Stimulated activated CD4-positive, alpha-beta T cell treated with anti-CD3 and anti-CD28 coated beads, Interleukin-2, amount 100 ng/mL, for 24 hours (primary cell): ENCODE data around the gene HOXB5.

ENCODE experiments used
- DNase-seq, 2 donors: peaks; one replicate each; pipeline ENCODE4 v3.0.0-alpha.2; 2020

HOXB5 gene

DNA sequence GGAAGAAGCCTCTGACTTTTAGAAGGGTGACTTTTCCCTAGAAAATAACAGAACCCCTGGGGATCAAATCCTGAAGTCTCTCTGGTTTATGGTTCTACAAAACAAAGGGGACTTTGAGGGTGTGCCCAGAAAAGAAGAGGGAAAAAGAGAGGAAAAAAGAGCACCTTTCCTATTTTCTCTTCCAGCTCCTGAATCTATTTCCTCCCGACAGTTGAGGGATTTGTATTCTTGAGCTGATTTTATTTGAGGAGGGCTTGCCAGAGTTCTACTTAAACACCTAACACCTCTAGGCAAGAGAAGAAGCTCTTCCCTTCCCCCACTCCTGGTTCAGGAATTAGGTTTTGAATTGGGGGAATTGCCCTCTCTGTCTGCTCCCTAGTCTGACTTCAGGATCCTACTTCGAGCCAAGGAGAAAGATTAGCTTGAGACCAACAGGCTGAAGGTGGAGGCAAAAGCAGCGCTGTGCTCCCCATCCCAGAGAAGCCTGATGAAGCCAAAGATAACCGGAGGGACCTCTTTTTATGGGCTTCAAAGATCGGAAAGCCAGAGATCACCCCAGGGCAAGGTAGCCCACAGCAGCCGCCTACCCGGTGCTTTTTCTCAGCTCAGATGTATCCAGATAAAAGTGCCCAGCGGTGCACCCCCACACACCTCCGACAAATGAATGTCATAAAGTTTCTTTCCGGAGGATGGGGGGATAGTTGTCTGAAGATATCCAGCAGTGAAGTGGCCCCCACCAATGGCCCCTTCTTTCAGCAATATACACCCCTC is 4.3 kb downstream of the HOXB5 start:
- no peak for DNase-seq

DNA sequence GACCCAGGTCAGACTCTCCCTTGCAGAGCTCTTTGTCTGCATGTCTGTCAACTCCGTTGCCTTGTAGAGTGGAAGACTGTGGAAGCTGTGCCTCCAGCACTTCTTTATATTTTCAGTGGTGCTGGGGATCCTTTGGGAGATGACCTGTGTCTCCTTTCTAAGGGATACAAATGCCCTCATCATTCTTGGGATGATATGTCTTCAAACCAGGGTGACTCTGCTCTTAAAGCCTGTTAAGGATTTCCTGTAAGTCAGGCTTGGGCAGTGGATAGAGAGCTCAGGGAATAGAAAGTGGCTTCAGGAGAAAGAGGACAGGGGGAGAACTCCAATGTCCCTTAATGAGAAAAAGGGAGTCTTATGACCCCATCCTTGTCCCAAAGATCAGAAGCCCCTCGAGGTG is 5.1 kb downstream of the HOXB5 start:
- no peak for DNase-seq

DNA sequence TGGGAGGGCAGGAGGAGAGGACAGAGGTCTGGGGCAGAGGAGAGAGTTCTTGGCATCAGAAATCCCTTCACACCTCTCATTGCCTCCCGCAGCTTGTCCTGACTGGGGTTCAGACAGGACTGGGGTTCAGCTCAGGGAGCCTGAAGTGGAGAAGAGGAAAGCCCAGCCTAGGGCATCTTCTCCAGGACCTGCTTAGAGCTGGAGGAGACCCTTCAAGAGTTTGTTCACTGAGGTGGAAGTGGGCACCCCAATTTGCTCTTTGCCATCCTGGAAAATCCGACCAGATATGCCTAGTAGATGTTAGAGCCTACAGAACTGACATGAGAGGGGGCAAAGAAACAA is 5.5 kb downstream of the HOXB5 start:
- DNase-seq = no peak

DNA sequence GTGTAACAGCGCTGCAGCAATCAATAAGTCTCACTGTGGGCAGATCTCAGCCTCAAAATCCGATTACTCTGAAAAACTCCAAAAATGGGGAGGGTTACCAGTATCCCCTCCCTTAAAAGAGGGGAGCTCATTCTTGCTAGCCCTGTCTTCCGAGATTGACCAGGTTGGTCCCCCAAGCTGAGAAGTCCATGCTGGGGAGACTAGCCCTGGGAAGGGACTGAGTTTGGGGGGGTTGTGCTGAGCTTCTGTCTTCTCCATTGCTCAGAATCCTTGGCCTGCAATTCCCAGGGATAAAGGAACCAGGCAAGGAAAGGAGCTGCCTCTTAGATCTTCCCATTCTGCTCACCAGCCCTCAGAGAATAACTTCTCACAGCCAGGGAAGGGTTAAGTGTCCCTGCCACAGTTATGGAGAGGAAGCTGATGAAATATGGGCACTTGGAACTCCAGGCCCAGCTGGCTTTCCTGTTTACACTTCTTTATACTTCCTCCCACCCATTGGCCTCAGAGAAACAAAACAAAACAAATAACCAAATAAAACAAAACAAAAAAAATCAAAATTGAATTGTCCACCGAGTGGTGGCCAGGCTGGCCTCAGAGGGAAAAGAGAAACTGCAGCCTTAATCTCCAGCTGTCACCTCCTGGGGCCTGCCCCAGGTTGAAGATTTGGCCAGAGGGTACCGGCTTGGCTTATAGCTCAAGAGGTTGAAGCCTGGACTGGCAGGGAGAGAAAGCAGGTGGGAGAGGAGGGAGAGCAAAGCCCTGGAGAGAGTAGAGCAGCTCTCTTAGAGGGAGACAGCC is 6.1 kb downstream of the HOXB5 start:
- DNase-seq = no peak

DNA sequence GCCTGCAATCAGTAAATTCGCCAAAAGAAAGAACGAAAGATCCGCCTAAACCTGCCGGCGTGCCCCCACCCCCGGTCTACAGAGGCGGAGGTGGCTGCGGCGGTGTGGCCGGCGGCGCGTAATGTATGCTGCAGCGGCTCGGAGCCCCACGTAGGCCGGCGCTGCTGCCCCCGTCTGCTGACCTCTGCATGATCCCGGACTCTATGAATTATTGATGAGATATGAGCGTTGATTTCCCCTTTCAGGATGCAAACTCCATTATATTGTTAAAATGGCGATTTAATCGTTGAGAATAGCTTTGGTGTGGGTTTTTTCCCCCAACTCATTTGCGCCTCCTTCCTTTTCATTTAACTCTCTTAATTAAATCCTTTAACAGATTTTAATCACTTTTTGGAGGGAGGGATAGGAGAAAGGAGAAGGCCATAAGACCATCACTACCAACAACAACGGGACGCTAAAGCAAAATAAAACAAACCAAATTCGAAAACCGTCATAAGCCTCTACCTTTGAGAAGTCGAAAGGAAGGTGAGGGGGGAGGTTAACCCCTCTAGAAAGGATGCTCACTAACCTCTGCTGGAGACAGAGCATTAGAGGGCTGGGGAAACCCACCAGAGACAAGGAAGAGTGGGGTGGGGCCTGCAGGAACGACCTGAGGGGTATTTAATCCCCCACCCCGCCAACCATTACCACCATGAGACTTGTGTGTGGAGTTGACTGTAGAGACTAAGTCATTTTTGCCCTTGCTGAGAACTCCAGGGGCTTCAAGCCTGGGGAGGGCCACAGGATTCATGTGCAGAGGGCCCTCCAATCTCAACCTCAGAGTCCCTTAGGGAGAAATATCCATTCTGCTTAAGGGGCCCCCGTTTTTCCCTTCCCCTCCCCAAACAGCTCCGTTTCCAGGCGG is 7.0 kb downstream of the HOXB5 start:
- DNase-seq = peak in 1 of 2 donors; percentile 49

DNA sequence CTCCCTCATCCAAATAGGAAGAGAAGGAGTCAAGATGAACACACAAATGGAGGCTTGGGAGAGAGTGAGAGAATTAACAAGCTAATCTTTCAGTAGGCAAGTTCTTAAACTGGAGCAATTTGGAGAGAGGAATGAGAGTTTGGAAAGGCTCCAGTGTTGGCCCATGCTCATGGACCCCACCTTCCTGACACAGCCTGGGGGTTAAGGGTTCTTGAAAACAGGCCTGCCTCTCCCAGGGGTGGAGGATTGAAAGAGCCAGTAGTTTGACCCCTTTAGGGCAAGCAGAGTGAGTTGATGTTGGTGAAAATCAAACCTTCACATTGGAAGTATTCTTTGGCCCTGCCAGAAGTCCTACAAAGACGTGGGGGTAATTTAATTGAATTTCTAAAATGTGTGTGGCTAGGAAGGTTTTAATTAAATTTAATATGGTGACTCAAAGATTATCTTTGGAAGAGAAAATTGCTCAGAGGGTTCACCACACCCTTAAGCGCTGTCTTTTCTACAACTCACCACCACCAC is 9.3 kb downstream of the HOXB5 start:
- no peak for DNase-seq

DNA sequence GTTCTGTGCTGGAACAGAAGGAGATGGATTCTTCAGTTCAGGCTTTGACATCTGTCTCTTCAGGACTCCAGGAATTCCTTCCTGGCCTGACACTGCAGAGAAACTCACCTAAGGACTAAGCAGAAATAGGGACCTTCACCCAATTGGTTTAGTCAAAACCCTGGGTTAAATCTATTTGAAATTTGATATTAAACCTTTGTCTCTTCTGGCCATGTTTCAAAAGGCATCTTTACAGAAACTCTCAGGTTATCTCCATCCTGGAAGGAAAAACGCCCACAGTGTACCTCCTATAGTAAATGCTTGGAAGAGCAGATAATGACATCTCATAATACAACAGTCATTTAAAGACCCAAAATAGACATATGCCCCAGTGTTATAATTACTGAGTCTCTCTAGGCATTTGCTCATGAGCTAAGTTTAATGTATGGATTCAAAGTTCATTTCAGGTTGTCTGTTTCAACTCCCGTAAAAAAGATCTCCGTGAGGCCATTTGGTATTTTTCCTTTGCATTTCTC is 9.8 kb downstream of the HOXB5 start:
- no peak for DNase-seq

DNA sequence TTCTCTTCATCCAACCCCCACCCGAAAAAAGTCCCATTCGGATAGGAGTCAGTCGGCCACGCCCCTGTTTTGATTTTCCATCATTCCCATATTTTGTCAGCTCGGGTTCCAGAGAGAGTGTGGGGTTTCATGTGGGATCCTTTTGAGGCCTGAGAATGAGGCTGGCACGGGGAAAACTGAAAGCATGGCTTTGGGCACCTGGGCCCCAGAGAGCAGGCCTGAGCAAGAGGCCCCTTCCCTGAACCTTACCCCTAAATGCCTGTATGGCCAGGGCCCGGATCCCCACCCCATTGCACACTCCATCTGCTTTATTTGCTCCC is 10.9 kb downstream of the HOXB5 start:
- no peak for DNase-seq

DNA sequence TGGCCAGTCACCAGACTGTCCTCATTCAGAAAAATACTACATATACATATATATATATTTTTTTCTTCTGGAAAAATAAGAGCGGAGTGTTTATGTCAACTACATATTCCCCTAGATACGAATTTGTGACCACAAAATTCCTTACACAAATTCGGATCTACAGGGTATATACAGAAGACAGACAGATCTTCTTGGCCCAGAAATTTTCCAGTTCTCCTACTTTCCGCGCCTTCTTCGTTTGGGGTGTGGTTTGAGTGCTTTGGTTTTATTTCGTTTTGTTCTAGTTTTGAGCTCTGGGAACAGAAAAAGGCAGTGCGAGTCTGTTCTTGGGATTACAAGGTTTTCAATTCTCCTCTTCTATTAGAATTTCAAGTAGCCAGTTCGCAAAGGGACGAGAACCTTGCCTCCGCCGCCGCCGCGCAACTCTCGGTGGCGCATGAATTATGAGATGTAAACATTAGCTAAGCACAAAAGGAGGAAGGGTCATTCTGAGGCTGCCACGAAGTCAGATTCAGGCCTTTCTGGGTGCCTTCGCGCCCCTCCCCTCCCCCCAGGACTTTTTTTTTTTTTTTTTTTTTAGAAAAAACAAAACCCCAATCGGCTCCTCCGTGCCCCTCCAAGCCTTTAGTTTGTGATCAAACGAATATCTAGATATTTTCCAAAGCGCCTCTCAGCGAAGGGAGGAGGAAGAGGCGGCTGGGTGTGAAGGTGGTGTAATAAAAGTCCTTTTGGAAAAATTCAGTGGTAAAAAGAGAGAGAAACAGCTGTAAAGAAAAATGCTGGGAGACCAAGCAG is 13.6 kb downstream of the HOXB5 start:
- no peak for DNase-seq

DNA sequence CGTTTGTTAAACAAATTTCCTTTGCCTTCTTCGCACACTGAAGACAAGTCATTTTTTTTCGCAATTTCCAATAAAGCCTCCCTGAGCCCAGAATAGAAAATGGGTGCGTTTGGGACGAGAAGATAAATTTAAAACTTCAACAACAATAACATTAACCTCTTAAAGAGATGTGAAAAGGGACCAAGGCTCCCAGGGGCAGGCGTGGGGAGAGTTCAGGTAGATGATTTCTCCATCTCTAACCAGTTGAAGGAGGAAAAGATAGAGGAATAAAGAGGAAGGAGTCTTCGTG is 14.2 kb downstream of the HOXB5 start:
- DNase-seq = no peak

DNA sequence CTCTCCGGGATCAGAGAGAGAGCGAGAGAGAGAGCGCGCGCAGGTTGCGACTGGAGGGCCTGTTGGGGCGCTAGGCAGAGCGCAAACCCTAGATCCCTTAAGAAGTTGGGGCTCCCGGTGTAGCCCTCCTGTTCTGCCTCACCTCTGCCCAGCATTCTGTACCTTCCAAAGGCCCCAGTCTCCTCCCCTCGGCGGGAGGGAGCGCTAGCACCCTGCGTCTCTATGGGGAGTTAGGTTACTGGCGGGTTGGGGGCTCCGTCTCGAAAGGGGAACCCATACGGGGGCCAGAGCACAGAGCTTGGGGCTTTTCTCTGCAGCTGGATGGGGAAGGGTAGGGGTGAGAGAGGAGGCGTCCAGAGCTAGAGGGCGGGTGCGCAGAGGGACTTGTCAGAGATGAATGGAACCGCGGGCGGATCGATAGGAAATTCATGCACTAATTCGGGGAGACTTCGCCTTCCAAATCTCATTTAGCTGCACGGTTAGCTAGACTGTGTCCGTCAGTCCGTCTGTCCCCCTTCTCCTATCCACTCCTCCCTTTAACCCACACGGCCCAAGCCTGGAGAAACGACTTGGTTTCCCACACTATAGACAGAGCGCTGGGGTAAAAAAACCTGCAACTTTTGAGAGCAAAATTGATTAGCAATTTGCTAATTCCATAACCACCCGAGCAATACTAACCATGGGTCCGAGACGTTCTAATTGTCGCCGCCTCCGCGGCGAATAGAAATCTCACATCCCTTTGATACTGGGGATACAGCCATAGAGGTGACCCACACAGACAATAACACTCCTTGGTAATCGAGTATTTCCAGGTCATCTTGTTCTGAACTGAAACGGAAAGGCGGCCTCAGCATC is 14.7 kb downstream of the HOXB5 start:
- DNase-seq = no peak

DNA sequence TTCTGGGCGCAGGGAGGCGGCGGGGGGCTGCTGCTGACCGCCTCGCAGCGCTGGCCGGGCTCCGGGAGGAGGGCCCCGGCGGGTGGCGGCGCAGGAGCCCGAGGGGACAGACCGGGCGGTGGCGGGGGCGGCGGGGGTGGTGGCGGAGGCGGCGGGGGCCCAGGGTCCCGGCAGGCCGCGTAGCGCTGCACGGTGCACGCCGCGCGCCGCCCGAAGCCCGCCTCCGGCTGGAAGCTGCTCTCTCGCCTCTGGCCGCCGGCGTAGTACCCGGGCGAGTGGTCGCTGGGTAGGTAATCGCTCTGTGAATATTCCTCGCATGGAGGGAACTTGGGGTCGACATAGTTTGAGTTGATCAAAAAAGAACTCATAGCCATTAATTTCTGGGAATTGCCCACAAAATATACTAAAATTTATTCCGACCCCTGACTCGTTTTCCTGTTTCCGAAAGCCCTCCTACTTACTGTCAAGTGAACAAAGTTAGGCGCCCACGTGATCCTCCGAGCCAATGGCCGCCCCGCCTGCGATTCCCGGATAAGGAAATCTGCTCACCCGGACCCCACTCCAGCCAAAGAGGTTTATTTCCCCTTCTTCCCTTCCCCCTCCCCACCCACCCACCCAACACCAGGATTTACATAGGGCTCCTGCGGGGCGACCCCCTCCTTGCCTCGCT is 15.5 kb downstream of the HOXB5 start, which contains the start of gene HOXB4:
Gene HOXB4, minus strand, starts transcription at position 405 of the 670 bp plus-strand sequence. Its CDS starts 31 bp downstream, at position 374.
- DNase-seq = peak; percentile 74 to 77

DNA sequence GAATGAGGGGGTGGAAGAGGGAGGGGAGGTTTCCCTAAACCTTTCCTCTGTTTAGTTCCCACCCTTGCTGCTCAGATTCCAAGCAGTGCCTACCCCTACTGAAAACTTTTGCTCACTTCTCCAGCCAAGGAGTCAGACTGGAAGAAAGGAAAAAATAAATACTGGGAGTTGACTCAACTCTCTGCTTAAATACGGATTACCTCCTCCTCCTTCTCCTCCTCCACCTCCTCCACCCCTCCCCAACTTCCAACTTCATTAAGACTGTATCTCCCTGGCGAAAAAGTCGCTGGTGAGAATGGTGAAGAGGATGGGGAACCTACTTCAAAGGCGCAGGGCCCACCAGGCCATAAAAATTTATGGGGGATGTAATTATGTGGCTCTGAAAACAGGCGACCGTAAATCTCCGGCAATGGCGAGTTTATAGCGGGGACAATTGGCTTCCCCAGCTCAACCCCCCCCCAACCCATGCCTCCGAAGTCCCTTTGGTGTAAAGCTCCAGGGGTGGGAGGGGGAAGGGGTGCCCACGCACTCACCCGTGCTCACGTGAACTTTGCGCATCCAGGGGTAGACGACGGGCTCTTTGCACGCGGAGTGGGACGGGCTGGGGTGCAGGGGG is 16.1 kb downstream of the HOXB5 start:
- no peak for DNase-seq

DNA sequence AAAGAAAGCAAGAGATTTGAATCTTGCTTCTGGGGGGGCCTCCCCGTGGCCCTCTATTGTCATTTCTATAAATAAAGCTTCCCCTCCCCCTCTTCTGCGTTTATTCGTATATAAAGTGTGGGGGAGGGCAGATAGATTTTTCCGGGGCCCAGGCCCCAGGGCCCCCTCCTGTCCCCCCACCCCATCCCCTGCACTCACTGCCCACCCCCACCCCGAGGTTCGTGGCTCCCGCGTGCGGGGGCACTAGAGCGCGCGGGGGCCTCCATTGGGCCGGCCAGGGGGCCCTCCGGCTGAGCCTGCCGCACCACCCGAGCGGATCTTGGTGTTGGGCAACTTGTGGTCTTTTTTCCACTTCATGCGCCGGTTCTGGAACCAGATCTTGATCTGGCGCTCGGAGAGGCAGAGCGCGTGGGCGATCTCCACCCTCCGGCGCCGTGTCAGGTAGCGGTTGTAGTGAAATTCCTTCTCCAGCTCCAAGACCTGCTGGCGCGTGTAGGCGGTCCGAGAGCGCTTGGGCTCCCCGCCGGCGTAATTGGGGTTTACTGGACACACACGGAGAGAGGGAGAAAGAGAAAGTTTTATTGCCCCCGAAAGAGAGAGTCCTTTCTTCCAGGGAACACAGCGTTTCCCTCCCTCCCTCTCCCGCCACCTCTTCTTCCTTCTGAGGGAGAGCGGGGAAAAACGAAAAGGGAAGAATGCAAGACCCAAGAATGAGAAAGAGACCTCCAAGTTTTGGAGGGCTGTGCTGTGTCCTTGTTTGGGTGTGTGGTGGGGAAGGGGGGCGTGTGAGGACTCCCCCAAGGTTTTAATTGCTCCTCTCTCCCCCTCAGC is 16.9 kb downstream of the HOXB5 start:
- peak in 1 of 2 donors; percentile 37 for DNase-seq

DNA sequence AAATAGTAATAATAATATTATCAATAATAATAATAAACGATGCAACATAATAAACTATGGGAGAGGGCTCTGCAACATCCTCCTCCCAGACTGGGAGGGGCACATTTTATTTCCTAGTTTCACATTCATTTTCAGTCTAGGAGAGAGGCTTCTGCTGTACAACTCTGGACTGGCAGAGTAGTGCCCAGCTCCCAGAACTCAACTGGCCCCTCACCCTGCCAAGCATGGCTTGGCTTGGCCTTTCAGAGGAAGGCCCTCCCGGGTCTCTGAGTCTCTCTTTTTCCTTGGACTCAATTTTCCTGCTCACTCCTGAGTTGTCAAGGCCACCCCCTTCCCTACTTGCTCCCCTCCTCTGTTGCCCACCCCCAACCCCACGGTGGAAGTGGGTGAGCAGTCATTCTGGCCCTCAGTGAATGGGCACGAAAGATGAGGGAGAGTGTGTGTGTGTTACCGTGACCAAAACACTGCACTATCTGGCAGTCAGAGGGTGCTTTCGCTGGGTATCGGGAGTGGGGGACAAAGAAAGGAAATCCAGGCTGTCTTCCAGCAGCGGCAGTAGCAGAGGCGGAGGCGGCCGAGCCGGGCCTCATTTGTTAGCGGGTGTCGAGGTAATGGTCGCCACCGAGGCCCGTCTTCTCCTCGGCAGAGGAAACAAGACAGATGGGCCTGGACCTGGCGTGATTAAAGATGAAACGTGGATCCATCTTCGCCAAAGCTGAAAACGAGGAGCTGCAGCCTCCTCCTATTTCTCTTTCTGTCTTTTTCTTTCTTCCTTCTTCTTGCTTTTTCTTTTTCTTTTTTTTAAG is 17.7 kb downstream of the HOXB5 start:
- DNase-seq = no peak

DNA sequence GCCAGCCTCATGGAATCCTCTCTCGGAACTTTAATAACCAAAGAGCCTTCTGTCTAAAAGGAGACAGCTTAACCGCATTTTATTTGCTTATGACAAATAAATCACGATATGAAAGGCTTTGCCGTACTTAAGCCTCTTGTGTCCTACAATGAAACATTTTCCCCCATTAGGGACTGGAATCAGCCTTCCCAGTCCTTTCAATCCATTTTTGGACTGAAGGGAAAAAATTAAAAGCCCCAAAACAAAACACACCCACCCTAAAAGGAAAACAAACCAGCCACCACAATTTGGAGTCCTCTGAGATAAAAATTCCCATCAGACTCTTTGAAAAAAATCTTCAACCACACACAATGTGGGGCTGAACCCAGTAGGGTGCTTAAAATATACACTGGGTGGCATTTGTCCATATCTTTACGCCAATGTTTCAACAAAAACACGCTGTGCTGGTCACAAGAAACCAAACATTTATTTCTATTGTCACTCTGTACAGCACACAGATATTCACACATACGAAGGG is 18.5 kb downstream of the HOXB5 start:
- no peak for DNase-seq

DNA sequence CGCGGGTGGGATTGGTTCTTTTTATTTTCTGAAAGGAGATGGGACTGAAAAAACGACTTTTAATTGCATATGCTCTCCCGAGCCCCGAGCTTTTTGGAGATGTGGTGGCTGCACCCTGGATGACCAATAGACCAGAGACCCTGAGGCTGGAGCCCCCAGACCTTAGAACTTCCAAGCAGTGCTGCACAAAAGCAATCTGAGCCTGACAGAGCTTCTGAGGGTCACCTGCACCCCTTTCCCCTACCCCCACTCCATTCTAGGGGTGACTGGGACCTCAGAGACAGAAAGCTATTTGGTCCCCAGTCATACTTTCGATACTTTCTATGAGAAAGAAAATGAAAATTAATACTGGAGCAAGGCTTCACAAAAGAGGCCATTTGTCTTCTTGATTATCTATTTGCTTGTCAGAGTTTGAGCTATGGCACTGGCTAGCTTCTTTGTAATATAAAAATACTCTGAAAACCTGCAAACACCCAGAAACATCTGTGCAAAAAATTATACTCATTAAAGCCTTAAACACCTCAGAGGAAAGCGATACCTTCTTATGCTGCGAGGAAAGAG is 19.0 kb downstream of the HOXB5 start:
- DNase-seq = no peak
